Pancreas (tissue), 10 donors: ENCODE data around the gene DSCAML1. TPM values are rescaled to one million over a fixed set of nuclear protein-coding genes. Genes with fewer than 3 reads are reported as not detected.

Experiments used
- ATAC-seq, 4 donors: fragments of 200-7000 bp; cut with Tn5 transposase; one replicate each; pipeline versions ENCODE4 v1.8.0 to v1.9.1; 2020; ENCODE audit warnings: mild to moderate bottlenecking in 4 of 4, moderate library complexity in 4 of 4
- DNase-seq, 6 donors: peaks; one replicate each; pipeline ENCODE4 v3.0.0-alpha.2; 2020
- FAIRE-seq: peaks from 2 replicates; lab custom pipeline; 2012; peaks lifted over from hg19 to GRCh38; lab: Jason Lieb, UNC
- H3K27ac ChIP-seq, 4 donors: fragments of 200-600 bp; sonication (generic); 1 replicate in 3 of 4; 2 replicates in 1 of 4; pipeline versions ENCODE4 v1.5.0 to v1.8.0; 2020
- H3K27me3 ChIP-seq, 4 donors: fragments of 200-600 bp; one replicate each; pipeline ENCODE4 v1.8.0; 2021
- H3K36me3 ChIP-seq, 3 donors: fragments of 200-600 bp; sonication (generic) in 1 of 3; one replicate each; pipeline versions ENCODE4 v1.5.0 to v1.8.0; 2020 to 2021
- H3K4me1 ChIP-seq, 3 donors: fragments of 200-600 bp; one replicate each; pipeline ENCODE4 v1.8.0; 2021
- H3K4me3 ChIP-seq, 4 donors: fragments of 200-600 bp; sonication (generic) in 2 of 4; one replicate each; pipeline versions ENCODE4 v1.5.0 to v1.8.0; 2020 to 2021
- H3K9me3 ChIP-seq, 4 donors: fragments of 200-600 bp; one replicate each; pipeline ENCODE4 v1.8.0; 2021
- CTCF ChIP-seq, 4 donors: fragments of 200-600 bp; sonication (generic) in 3 of 4; IDR thresholded peaks; one replicate each; pipeline versions ENCODE4 v1.5.0 to v1.8.0; 2021; ENCODE audit warnings: antibody characterized with exemption in 4 of 4
- WGBS, 2 donors: extraction: QIAGEN DNeasy Blood & Tissue Kit; methylation state at CpG; one replicate each; pipeline ENCODE4 v1.1.7; 2013; 5-methylcytosine and 5-hydroxymethylcytosine counted together
- intact Hi-C, 3 donors: fragments of 100-400 bp; cut with DNase I; formaldehyde crosslinking; loops; one replicate each; pipeline versions ENCODE4 v1.11.1 to v1.14.2; 2022
- polyA plus RNA-seq, 2 donors: library from polyadenylated mRNA; stranded (reverse); fragments of 200-250 nt; gene quantifications; one replicate each; pipeline ENCODE4 v1.2.3, GENCODE V29; 2013
- total RNA-seq, 6 donors: library from RNA; stranded (reverse); fragmentation: NEBNext Ultra II Directional in 4 of 6; extraction: Animal tissue kit (Norgen Biotek cat#: 25700) in 4 of 6; gene quantifications; one replicate each; pipeline versions ENCODE4 v1.2.1 to v1.2.4, GENCODE V29; 2021 to 2023
- donor health status: healthy with polysubstance abuse.
- donor health status: DM: no; HTN: no; CAD: no; lungs with moderate emphysema.
- donor health status: DM: no; HTN: no; CAD: no.
- donor health status: control.
- donor health status: control.
- donor health status: Bipolar disorder and iron deficiency.
- donor health status: DM: yes; HTN: yes; CAD: no.
- donor health status: DM: no; HTN: no; CAD: no.
- donor health status: DM: no; HTN: no; CAD: no.
- donor health status: DM: yes; HTN: yes; CAD: no.

DSCAML1 gene
- total and polyA plus RNA-seq, 8 donors, result 0.69 to 2.7 (median 1.8) TPM

- intact Hi-C loops, result no loop called here
- H3K36me3 ChIP-seq, result no peaks in the 10 kb centered on the region
- H3K9me3 ChIP-seq, result no peaks in the 10 kb centered on the region
- no peak for TF ChIP-seq CTCF (IDR thresholded peaks at IDR 0.05)
- no peak overlapping the region for H3K27ac ChIP-seq
- WGBS, 2 donors, result 79 to 89% methylated on average over 3 of the region's 3 CpGs
- ATAC-seq (no peak), FAIRE-seq (no peak), DNase-seq (no peak)
- H3K4me1 ChIP-seq, result no peaks in the 10 kb centered on the region
- H3K27me3 ChIP-seq, result no peaks in the 10 kb centered on the region
- H3K4me3 ChIP-seq, result no peak overlapping the region
These were observed 222.5 kb downstream of the DSCAML1 start for GRCh38 chr11:117574551-117574950.

- H3K27me3 ChIP-seq, result no peaks in the 10 kb centered on the region
- 75 to 89% methylated on average over 8 of the region's 8 CpGs for WGBS, 2 donors
- DNase-seq (peak in 1 of 6 donors; percentile 13), FAIRE-seq (no peak), ATAC-seq (no peak)
- intact Hi-C loops, result no loop called here
- H3K9me3 ChIP-seq, result no peaks in the 10 kb centered on the region
- no peak overlapping the region for H3K27ac ChIP-seq
- no peaks in the 10 kb centered on the region for H3K36me3 ChIP-seq
- no peaks in the 10 kb centered on the region for H3K4me1 ChIP-seq
- no peak for TF ChIP-seq CTCF (IDR thresholded peaks at IDR 0.05)
- no peak overlapping the region for H3K4me3 ChIP-seq
These were observed 223.7 kb downstream of the DSCAML1 start for GRCh38 chr11:117573326-117573725.

GRCh38 chr11:117572671-117573070 is 224.3 kb downstream of the DSCAML1 start:
- FAIRE-seq (no peak), DNase-seq (no peak), ATAC-seq (no peak)
- Histone ChIP-seq H3K9me3 (no peaks in the 10 kb centered on the region), H3K27me3 (no peaks in the 10 kb centered on the region), H3K27ac (no peak overlapping the region), H3K36me3 (no peaks in the 10 kb centered on the region), H3K4me3 (no peak overlapping the region), H3K4me1 (no peaks in the 10 kb centered on the region)
- 80% methylated on average over 5 of the region's 5 CpGs for WGBS, 2 donors
- intact Hi-C loops, result no loop called here
- TF ChIP-seq CTCF (IDR thresholded peaks at IDR 0.05), result no peak

- intact Hi-C loops, result no loop called here
- Histone ChIP-seq H3K36me3 (no peaks in the 10 kb centered on the region), H3K27me3 (no peaks in the 10 kb centered on the region), H3K27ac (no peak overlapping the region), H3K4me1 (no peaks in the 10 kb centered on the region), H3K4me3 (no peak overlapping the region), H3K9me3 (no peaks in the 10 kb centered on the region)
- DNase-seq, result no peak
- ATAC-seq, result no peak
- WGBS, 2 donors, result 71 to 76% methylated on average over 5 of the region's 5 CpGs
- FAIRE-seq, result no peak
- TF ChIP-seq CTCF (IDR thresholded peaks at IDR 0.05), result no peak
These were observed 224.9 kb downstream of the DSCAML1 start for GRCh38 chr11:117572129-117572528.

- 56 to 62% methylated on average over 5 of the region's 5 CpGs for WGBS, 2 donors
- no peak for TF ChIP-seq CTCF (IDR thresholded peaks at IDR 0.05)
- H3K9me3 ChIP-seq, result no peaks in the 10 kb centered on the region
- intact Hi-C loops, result no loop called here
- no peak for FAIRE-seq
- ATAC-seq, result no peak
- peak in 2 of 6 donors; percentile 35 to 58 for DNase-seq
- no peak overlapping the region for H3K4me3 ChIP-seq
- H3K27ac ChIP-seq, result no peak overlapping the region
- no peaks in the 10 kb centered on the region for H3K36me3 ChIP-seq
- no peaks in the 10 kb centered on the region for H3K4me1 ChIP-seq
- no peaks in the 10 kb centered on the region for H3K27me3 ChIP-seq
These were observed 226.3 kb downstream of the DSCAML1 start for GRCh38 chr11:117570701-117571100.
